Vagina (tissue), 2 donors: ENCODE measurements around the gene NUDCD3. TPM values are rescaled to one million over a fixed set of nuclear protein-coding genes. Genes with fewer than 3 reads are reported as not detected.

ENCODE experiments used
- DNase-seq, 2 donors: peaks; one replicate each; pipeline ENCODE4 v3.0.0-alpha.2; 2017; ENCODE audit errors: extremely low spot score in 2 of 2
- H3K27ac ChIP-seq: fragments of 200-600 bp; sonication (generic); one replicate; pipeline ENCODE4 v1.5.1; 2019
- H3K27me3 ChIP-seq: fragments of 200-600 bp; sonication (generic); one replicate; pipeline ENCODE4 v1.5.1; 2019
- H3K36me3 ChIP-seq, 2 donors: fragments of 200-600 bp; sonication (generic); one replicate each; pipeline ENCODE4 v1.5.1; 2017 to 2019
- H3K4me1 ChIP-seq: fragments of 200-600 bp; sonication (generic); one replicate; pipeline ENCODE4 v1.5.1; 2019
- H3K4me3 ChIP-seq, 2 donors: fragments of 200-600 bp; sonication (generic); 1 replicate in 1 of 2; 2 replicates in 1 of 2; pipeline ENCODE4 v1.5.1; 2016 to 2019
- H3K9me3 ChIP-seq: fragments of 200-600 bp; sonication (generic); one replicate; pipeline ENCODE4 v1.5.1; 2019
- POLR2A ChIP-seq, 2 donors: fragments of 450-650 bp; IDR thresholded peaks; one replicate each; pipeline ENCODE4 v1.6.1; 2017; ENCODE audit warnings: antibody characterized with exemption in 2 of 2, mild to moderate bottlenecking in 2 of 2, moderate library complexity in 2 of 2
- POLR2AphosphoS5 ChIP-seq, 2 donors: sonication (generic); formaldehyde crosslinking; IDR thresholded peaks; one replicate each; pipeline ENCODE4 v1.9.0; 2017; ENCODE audit warnings: antibody characterized with exemption in 2 of 2, mild to moderate bottlenecking in 2 of 2, low read depth in 1 of 2; ENCODE audit not compliant: insufficient read depth in 1 of 2
- intact Hi-C: fragments of 100-400 bp; cut with DNase I; formaldehyde crosslinking; loops from one replicate; pipeline ENCODE4 v1.15.1; 2023
- total RNA-seq: library from RNA; depleted of rRNA; stranded (reverse); fragments of >200 nt; gene quantifications from one replicate; pipeline ENCODE4 v1.2.3, GENCODE V29; 2016
- TF ChIP-seq, protein P1 (sequence below), 3 experiments: fragments of 450-650 bp in 2 of 3; fragments of 200-600 bp in 1 of 3; sonication (generic) in 1 of 3; IDR thresholded peaks; one replicate each; pipeline ENCODE4 v1.5.1; 2017 to 2019; ENCODE audit warnings: antibody characterized with exemption in 3 of 3, mild to moderate bottlenecking in 2 of 3, moderate library complexity in 2 of 3

The NUDCD3 gene
- total RNA-seq, 1 donor from 2014 or later = 48.6 TPM

- peak; percentile 60 to 70 for DNase-seq
- H3K27me3 ChIP-seq = no peaks in the 10 kb centered on the region
- intact Hi-C loops = no loop called here
- no peak overlapping the region for H3K4me3 ChIP-seq
- H3K36me3 ChIP-seq = peaks cover 0 to 25% of the 10 kb centered on the region in 2 donors
- no peaks in the 10 kb centered on the region for H3K9me3 ChIP-seq
- no peaks in the 10 kb centered on the region for H3K4me1 ChIP-seq
- H3K27ac ChIP-seq = no peak overlapping the region
- TF ChIP-seq, protein P1, sequence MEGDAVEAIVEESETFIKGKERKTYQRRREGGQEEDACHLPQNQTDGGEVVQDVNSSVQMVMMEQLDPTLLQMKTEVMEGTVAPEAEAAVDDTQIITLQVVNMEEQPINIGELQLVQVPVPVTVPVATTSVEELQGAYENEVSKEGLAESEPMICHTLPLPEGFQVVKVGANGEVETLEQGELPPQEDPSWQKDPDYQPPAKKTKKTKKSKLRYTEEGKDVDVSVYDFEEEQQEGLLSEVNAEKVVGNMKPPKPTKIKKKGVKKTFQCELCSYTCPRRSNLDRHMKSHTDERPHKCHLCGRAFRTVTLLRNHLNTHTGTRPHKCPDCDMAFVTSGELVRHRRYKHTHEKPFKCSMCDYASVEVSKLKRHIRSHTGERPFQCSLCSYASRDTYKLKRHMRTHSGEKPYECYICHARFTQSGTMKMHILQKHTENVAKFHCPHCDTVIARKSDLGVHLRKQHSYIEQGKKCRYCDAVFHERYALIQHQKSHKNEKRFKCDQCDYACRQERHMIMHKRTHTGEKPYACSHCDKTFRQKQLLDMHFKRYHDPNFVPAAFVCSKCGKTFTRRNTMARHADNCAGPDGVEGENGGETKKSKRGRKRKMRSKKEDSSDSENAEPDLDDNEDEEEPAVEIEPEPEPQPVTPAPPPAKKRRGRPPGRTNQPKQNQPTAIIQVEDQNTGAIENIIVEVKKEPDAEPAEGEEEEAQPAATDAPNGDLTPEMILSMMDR (IDR thresholded peaks at IDR 0.05) = no peak
Measured at GRCh38 chr7:44400033-44400511, 90.4 kb downstream of the NUDCD3 start.

GRCh38 chr7:44398953-44399574 is 91.4 kb downstream of the NUDCD3 start:
- Histone ChIP-seq H3K27ac (no peak overlapping the region), H3K9me3 (no peaks in the 10 kb centered on the region), H3K36me3 (peaks cover 0 to 34% of the 10 kb centered on the region in 2 donors), H3K4me1 (no peaks in the 10 kb centered on the region), H3K4me3 (no peak overlapping the region), H3K27me3 (no peaks in the 10 kb centered on the region)
- peak; percentile 37 to 55 for DNase-seq
- TF ChIP-seq POLR2AphosphoS5 (IDR thresholded peaks at IDR 0.05; ENCODE audit: insufficient read depth in 1 of 2, low read depth in 1 of 2) = no peak
- TF ChIP-seq POLR2A (IDR thresholded peaks at IDR 0.05) = no peak
- TF ChIP-seq, protein P1 (IDR thresholded peaks at IDR 0.05) = no peak
- intact Hi-C loops = no loop called here

GRCh38 chr7:44398511-44398911 is 91.9 kb downstream of the NUDCD3 start:
- TF ChIP-seq POLR2AphosphoS5 (IDR thresholded peaks at IDR 0.05; ENCODE audit: insufficient read depth in 1 of 2, low read depth in 1 of 2) = no peak
- TF ChIP-seq, protein P1 (IDR thresholded peaks at IDR 0.05) = no peak
- no peak for TF ChIP-seq POLR2A (IDR thresholded peaks at IDR 0.05)
- Histone ChIP-seq H3K27me3 (no peaks in the 10 kb centered on the region), H3K27ac (no peak overlapping the region), H3K4me1 (no peaks in the 10 kb centered on the region), H3K36me3 (peaks cover 0 to 30% of the 10 kb centered on the region in 2 donors), H3K9me3 (no peaks in the 10 kb centered on the region), H3K4me3 (no peak overlapping the region)
- peak in 1 of 2 donors; percentile 54 for DNase-seq
- intact Hi-C loops = no loop called here

- peaks cover 0 to 24% of the 10 kb centered on the region in 2 donors for H3K36me3 ChIP-seq
- no peak for TF ChIP-seq POLR2A (IDR thresholded peaks at IDR 0.05)
- TF ChIP-seq, protein P1 (IDR thresholded peaks at IDR 0.05) = no peak
- no peak for TF ChIP-seq POLR2AphosphoS5 (IDR thresholded peaks at IDR 0.05; ENCODE audit: insufficient read depth in 1 of 2, low read depth in 1 of 2)
- H3K27ac ChIP-seq = no peak overlapping the region
- no peaks in the 10 kb centered on the region for H3K4me1 ChIP-seq
- no peaks in the 10 kb centered on the region for H3K9me3 ChIP-seq
- no peak overlapping the region for H3K4me3 ChIP-seq
- intact Hi-C loops = no loop called here
- H3K27me3 ChIP-seq = no peaks in the 10 kb centered on the region
- peak; percentile 49 for DNase-seq
Measured at GRCh38 chr7:44396931-44397545, 93.4 kb downstream of the NUDCD3 start.

DNA sequence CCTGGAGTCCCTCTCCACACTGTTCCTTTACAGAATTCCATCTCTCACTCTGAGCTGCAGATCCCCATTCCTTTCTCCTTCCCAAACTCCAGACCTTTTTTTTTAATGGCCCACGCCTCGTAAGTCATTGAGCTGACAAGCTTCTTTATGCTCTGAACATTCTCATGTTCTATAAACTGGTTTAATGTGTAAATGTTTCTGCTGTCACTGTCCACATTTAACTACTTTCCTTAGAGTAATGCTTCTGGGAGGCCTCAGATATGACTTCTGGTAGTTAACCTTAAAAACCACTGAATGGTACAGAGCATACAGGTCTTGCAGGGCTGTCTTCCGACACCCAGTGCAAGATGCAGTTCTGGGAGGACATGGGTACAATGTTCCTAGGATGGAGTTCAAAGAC is 94.0 kb downstream of the NUDCD3 start:
- Histone ChIP-seq H3K4me3 (no peak overlapping the region), H3K27ac (no peak overlapping the region), H3K4me1 (no peaks in the 10 kb centered on the region), H3K27me3 (no peaks in the 10 kb centered on the region), H3K36me3 (peaks cover 0 to 29% of the 10 kb centered on the region in 2 donors), H3K9me3 (no peaks in the 10 kb centered on the region)
- DNase-seq = peak in 1 of 2 donors; percentile 6
- TF ChIP-seq POLR2AphosphoS5 (IDR thresholded peaks at IDR 0.05; ENCODE audit: insufficient read depth in 1 of 2, low read depth in 1 of 2) = no peak
- no peak for TF ChIP-seq POLR2A (IDR thresholded peaks at IDR 0.05)
- TF ChIP-seq, protein P1 (IDR thresholded peaks at IDR 0.05) = no peak
- intact Hi-C loops = no loop called here
